Lung (tissue), 12 donors: ENCODE results near the gene STX4. TPM values are rescaled to one million over a fixed set of nuclear protein-coding genes. Genes with fewer than 3 reads are reported as not detected.

Experiments
- ATAC-seq: fragments of 200-7000 bp; cut with Tn5 transposase; one replicate; pipeline ENCODE4 v1.9.1; 2020; ENCODE audit warnings: moderate number of reproducible peaks; ENCODE audit not compliant: insufficient read depth, low FRiP score
- DNase-seq, 3 donors: peaks; one replicate each; pipeline ENCODE4 v3.0.0-alpha.2; 2013 to 2017
- H3K27ac ChIP-seq, 2 donors: one replicate each; pipeline ENCODE4 v1.5.1; 2013; ENCODE audit warnings: mild to moderate bottlenecking in 2 of 2, moderate library complexity in 2 of 2, control low read depth in 1 of 2, inconsistent platforms in 1 of 2, low read depth in 1 of 2, low read length in 1 of 2
- H3K27me3 ChIP-seq, 3 donors: one replicate each; pipeline ENCODE4 v1.5.1; 2013; ENCODE audit warnings: low read length in 2 of 3; ENCODE audit not compliant: control insufficient read depth in 3 of 3, insufficient read depth in 3 of 3
- H3K36me3 ChIP-seq, 4 donors: one replicate each; pipeline ENCODE4 v1.5.1; 2013; ENCODE audit warnings: low read length in 4 of 4, mild to moderate bottlenecking in 1 of 4, moderate library complexity in 1 of 4; ENCODE audit not compliant: control insufficient read depth in 4 of 4, insufficient read depth in 4 of 4
- H3K4me1 ChIP-seq, 5 donors: one replicate each; pipeline ENCODE4 v1.5.1; 2013; ENCODE audit warnings: low read length in 5 of 5, mild to moderate bottlenecking in 2 of 5, moderate library complexity in 1 of 5; ENCODE audit not compliant: control insufficient read depth in 5 of 5, insufficient read depth in 5 of 5
- H3K4me3 ChIP-seq: one replicate; pipeline ENCODE4 v1.5.1; 2013; ENCODE audit warnings: mild to moderate bottlenecking, control low read depth, moderate library complexity
- H3K9ac ChIP-seq, 2 donors: one replicate each; pipeline ENCODE4 v1.5.1; 2013; ENCODE audit warnings: low read length in 2 of 2, control low read depth in 1 of 2; ENCODE audit not compliant: insufficient read depth in 1 of 2
- H3K9me3 ChIP-seq, 4 donors: one replicate each; pipeline ENCODE4 v1.5.1; 2013; ENCODE audit warnings: low read length in 3 of 4, mild to moderate bottlenecking in 1 of 4, moderate library complexity in 1 of 4; ENCODE audit not compliant: control insufficient read depth in 4 of 4, insufficient read depth in 3 of 4
- WGBS, 2 donors: extraction: QIAGEN DNeasy Blood & Tissue Kit; methylation state at CpG; one replicate each; pipeline ENCODE4 v1.1.7; 2013; 5-methylcytosine and 5-hydroxymethylcytosine counted together
- polyA plus RNA-seq, 2 donors: library from polyadenylated mRNA; stranded (reverse); fragments of 200-250 nt; gene quantifications; one replicate each; pipeline ENCODE4 v1.2.1, GENCODE V29; 2013
- total RNA-seq, 2 donors: library from RNA; depleted of rRNA in 1 of 2; stranded (reverse); fragments of >200 nt in 1 of 2; gene quantifications; one replicate each; pipeline ENCODE4 v1.2.1, GENCODE V29; 2014 to 2021
- TF ChIP-seq, protein P1 (sequence below): IDR thresholded peaks from 2 replicates; pipeline ENCODE4 v1.5.1; 2012; ENCODE audit warnings: mild to moderate bottlenecking; ENCODE audit errors: control extremely low read depth, extremely low read depth
- donor health status: control.
- donor health status: control.
- donor health status: Bipolar disorder and iron deficiency.
- donor health status: healthy.
- donor health status: DM: yes; HTN: yes; CAD: no.

Gene STX4
- total and polyA plus RNA-seq, 4 donors: 41.6 to 98.3 (median 85.7) TPM

DNA sequence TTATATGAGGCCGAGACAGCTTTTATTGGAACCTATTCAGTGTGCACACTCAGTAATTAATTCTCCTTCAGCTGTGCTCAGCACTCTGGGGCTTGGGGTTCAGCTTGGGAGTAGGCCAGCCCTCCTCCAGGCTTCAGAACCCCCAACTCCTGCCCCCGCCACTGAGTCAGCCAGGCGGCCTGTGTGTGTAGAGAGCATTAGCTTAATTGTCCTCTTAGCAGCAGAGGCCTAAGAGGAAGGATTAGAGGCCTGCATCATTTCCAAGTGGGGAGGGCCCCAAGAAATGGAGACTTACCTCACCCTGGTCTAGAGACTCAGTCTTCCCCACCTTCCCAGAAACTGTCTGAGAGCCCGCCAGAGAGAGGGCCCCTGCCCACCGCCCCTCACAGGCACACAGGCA lies 54.6 kb downstream of the STX4 start:
- DNase-seq (no peak), ATAC-seq (no peak)
- TF ChIP-seq, protein P1, sequence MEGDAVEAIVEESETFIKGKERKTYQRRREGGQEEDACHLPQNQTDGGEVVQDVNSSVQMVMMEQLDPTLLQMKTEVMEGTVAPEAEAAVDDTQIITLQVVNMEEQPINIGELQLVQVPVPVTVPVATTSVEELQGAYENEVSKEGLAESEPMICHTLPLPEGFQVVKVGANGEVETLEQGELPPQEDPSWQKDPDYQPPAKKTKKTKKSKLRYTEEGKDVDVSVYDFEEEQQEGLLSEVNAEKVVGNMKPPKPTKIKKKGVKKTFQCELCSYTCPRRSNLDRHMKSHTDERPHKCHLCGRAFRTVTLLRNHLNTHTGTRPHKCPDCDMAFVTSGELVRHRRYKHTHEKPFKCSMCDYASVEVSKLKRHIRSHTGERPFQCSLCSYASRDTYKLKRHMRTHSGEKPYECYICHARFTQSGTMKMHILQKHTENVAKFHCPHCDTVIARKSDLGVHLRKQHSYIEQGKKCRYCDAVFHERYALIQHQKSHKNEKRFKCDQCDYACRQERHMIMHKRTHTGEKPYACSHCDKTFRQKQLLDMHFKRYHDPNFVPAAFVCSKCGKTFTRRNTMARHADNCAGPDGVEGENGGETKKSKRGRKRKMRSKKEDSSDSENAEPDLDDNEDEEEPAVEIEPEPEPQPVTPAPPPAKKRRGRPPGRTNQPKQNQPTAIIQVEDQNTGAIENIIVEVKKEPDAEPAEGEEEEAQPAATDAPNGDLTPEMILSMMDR: no peak
- H3K4me1 ChIP-seq: peaks cover 0 to under 1% (median 0%) of the 10 kb centered on the region in 5 donors
- no peak overlapping the region for H3K4me3 ChIP-seq
- no peaks in the 10 kb centered on the region for H3K27me3 ChIP-seq
- H3K27ac ChIP-seq: no peak overlapping the region
- peaks cover 0 to 24% (median 2%) of the 10 kb centered on the region in 4 donors for H3K36me3 ChIP-seq
- H3K9me3 ChIP-seq: no peaks in the 10 kb centered on the region
- WGBS, 2 donors: 84 to 88% methylated on average over 5 of the region's 5 CpGs
- H3K9ac ChIP-seq: no peak overlapping the region

DNA sequence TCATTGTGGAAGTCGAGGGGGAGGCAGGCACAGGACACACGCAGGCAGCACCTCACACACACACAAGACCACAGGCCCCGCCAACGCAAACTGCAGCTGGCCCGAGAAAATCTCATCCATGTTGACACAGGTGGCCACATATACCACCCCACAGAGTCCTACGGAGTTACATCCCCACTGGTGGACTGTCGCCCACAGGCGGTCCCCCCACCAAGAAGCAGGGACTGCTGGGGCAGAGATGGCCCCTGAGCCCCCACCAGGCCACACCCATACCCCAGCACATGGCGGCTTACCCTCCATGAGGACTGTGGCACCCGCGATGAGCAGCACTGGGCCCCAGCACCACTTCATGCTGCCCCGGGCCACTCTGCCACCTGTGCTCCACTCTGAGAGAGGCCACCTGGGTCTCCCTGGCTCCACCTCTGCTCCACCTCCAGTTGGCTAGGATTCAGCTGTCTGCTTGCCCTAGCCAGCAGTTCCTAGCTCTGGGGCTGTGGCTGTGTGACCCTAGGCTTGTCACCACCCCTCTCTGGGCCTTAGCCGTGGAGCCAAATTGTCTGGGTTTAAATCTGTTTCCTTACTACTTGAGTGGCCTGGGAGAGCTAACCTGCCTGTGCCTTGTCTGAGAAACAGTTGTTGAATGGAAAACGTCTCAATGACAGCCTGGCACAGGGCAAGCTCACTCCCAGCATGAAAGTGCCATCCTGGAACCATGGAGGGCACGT lies 55.3 kb downstream of the STX4 start, which contains the start of gene PRSS53:
Gene PRSS53 (minus strand): TSS at position 485 of the 725 bp plus-strand sequence. CDS start 134 bp downstream, at position 351.
- H3K9ac ChIP-seq: no peak within 1 kb of the TSS
- WGBS, 2 donors: 86 to 93% methylated on average over 12 to 15 of the region's 15 CpGs
- no peak for DNase-seq

DNA sequence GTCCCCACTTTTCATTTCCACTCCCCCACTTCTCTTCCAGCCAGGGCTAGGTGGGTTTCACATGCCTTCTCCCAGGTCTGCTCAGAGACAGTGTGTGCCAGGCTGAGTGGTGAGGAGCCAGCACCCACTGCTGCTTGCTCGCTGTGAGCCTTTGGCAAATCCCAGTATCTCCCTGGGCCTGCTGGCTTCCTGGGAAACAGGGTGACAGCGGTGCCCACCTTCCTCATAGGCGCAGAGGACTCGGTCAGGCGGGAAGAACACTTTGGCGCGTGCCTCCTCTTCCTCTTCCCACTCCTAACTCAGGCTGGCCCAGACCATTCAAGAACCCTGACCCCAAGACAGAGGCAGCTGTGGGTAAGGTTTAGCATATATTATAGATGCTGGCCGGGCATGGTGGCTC lies 55.8 kb downstream of the STX4 start:
- TF ChIP-seq, protein P1: no peak
- peaks cover 0 to 22% (median 2%) of the 10 kb centered on the region in 4 donors for H3K36me3 ChIP-seq
- WGBS, 2 donors: 89 to 95% methylated on average over 8 of the region's 8 CpGs

More for the DNA sequence above, 55.3 kb downstream of the STX4 start, which contains the start of gene PRSS53:
- no peak for ATAC-seq
- no peaks in the 10 kb centered on the region for H3K27me3 ChIP-seq
- peaks cover 0 to 24% (median 2%) of the 10 kb centered on the region in 4 donors for H3K36me3 ChIP-seq
- peaks cover 0 to 4% (median 3%) of the 10 kb centered on the region in 5 donors for H3K4me1 ChIP-seq
- TF ChIP-seq, protein P1: no peak
- no peaks in the 10 kb centered on the region for H3K9me3 ChIP-seq
- no peak within 1 kb of the TSS for H3K27ac ChIP-seq
- H3K4me3 ChIP-seq: no peak within 1 kb of the TSS

More for the DNA sequence above, 55.8 kb downstream of the STX4 start:
- H3K4me1 ChIP-seq: peaks cover 0 to 4% (median 3%) of the 10 kb centered on the region in 5 donors
- no peak overlapping the region for H3K9ac ChIP-seq
- DNase-seq: no peak
- H3K4me3 ChIP-seq: no peak overlapping the region
- no peaks in the 10 kb centered on the region for H3K9me3 ChIP-seq
- H3K27me3 ChIP-seq: no peaks in the 10 kb centered on the region
- ATAC-seq: no peak
- H3K27ac ChIP-seq: no peak overlapping the region

Other genes starting within 250 kb of the STX4 start
- 10 to 100 TPM; 10.1 to 16.3 TPM for gene ZNF629, start 246.4 kb upstream of the STX4 start, total RNA-seq
- 1 to 10 TPM; 5.7 to 8.0 TPM for gene ZNF629, start 246.4 kb upstream of the STX4 start, polyA plus RNA-seq
- 10 to 100 TPM; 25.7 to 30.9 TPM for gene BCL7C, start 139.5 kb upstream of the STX4 start, total RNA-seq
- 10 to 100 TPM; 18.2 to 51.8 TPM for gene BCL7C, start 139.5 kb upstream of the STX4 start, polyA plus RNA-seq
- gene CTF1, start 136.9 kb upstream of the STX4 start, total RNA-seq: 1 to 10 TPM; 4.7 to 9.8 TPM
- gene CTF1, start 136.9 kb upstream of the STX4 start, polyA plus RNA-seq: 1 to 10 TPM; 3.3 to 5.6 TPM
- gene FBXL19, start 110.0 kb upstream of the STX4 start, total RNA-seq: 10 to 100 TPM; 10.6 to 17.3 TPM
- 10 to 100 TPM; 10.3 to 15.8 TPM for gene FBXL19, start 110.0 kb upstream of the STX4 start, polyA plus RNA-seq
- gene ORAI3, start 84.5 kb upstream of the STX4 start, total RNA-seq: 10 to 100 TPM; 23.9 to 27.4 TPM
- 10 to 100 TPM; 20.2 to 23.3 TPM for gene ORAI3, start 84.5 kb upstream of the STX4 start, polyA plus RNA-seq
- 10 to 100 TPM in 1 of 2 donors, 1 to 10 TPM in 1; 7.4 to 22.0 TPM for gene SETD1A, start 75.8 kb upstream of the STX4 start, total RNA-seq
- 10 to 100 TPM in 1 of 2 donors, 1 to 10 TPM in 1; 8.7 to 13.1 TPM for gene SETD1A, start 75.8 kb upstream of the STX4 start, polyA plus RNA-seq
- 10 to 100 TPM in 1 of 2 donors, 1 to 10 TPM in 1; 6.2 to 34.5 TPM for gene HSD3B7, start 48.4 kb upstream of the STX4 start, total RNA-seq
- gene HSD3B7, start 48.4 kb upstream of the STX4 start, polyA plus RNA-seq: 10 to 100 TPM; 20.2 to 21.1 TPM
- gene STX1B, start 22.9 kb upstream of the STX4 start, total RNA-seq: under 1 TPM; 0.17 to 0.64 TPM
- gene STX1B, start 22.9 kb upstream of the STX4 start, polyA plus RNA-seq: under 1 TPM; 0.33 to 0.49 TPM
- 10 to 100 TPM in 1 of 2 donors, 1 to 10 TPM in 1; 4.0 to 13.2 TPM for gene ZNF668, start 40.7 kb downstream of the STX4 start, total RNA-seq
- 10 to 100 TPM; 10.7 TPM for gene ZNF668, start 40.7 kb downstream of the STX4 start, polyA plus RNA-seq
- gene ZNF646, start 40.9 kb downstream of the STX4 start, total RNA-seq: 10 to 100 TPM; 12.7 to 20.5 TPM
- gene ZNF646, start 40.9 kb downstream of the STX4 start, polyA plus RNA-seq: 10 to 100 TPM in 1 of 2 donors, 1 to 10 TPM in 1; 8.4 to 12.2 TPM
- 1 to 10 TPM; 1.4 to 2.2 TPM for gene PRSS53, start 55.4 kb downstream of the STX4 start, total RNA-seq
- gene PRSS53, start 55.4 kb downstream of the STX4 start, polyA plus RNA-seq: 1 to 10 TPM; 1.6 to 2.3 TPM
- 10 to 100 TPM; 49.4 to 74.3 TPM for gene VKORC1, start 61.2 kb downstream of the STX4 start, total RNA-seq
- gene VKORC1, start 61.2 kb downstream of the STX4 start, polyA plus RNA-seq: 100 to 1,000 TPM in 1 of 2 donors, 10 to 100 TPM in 1; 66.8 to 118 TPM
- 10 to 100 TPM; 20.3 to 47.6 TPM for gene BCKDK, start 74.8 kb downstream of the STX4 start, total RNA-seq
- gene BCKDK, start 74.8 kb downstream of the STX4 start, polyA plus RNA-seq: 10 to 100 TPM; 16.2 to 61.8 TPM
- gene KAT8, start 84.1 kb downstream of the STX4 start, total RNA-seq: 10 to 100 TPM; 53.0 to 68.2 TPM
- 10 to 100 TPM; 53.5 to 73.2 TPM for gene KAT8, start 84.1 kb downstream of the STX4 start, polyA plus RNA-seq
- gene PRSS8, start 102.2 kb downstream of the STX4 start, total RNA-seq: 100 to 1,000 TPM in 1 of 2 donors, 10 to 100 TPM in 1; 84.4 to 127 TPM
- gene PRSS8, start 102.2 kb downstream of the STX4 start, polyA plus RNA-seq: 10 to 100 TPM; 83.2 to 95.3 TPM
- 1 to 10 TPM in 1 of 2 donors, under 1 TPM in 1; 0.43 to 4.2 TPM for gene PRSS36, start 116.5 kb downstream of the STX4 start, total RNA-seq
- 1 to 10 TPM; 2.6 to 3.6 TPM for gene PRSS36, start 116.5 kb downstream of the STX4 start, polyA plus RNA-seq
- 100 to 1,000 TPM; 110 to 272 TPM for gene FUS, start 146.6 kb downstream of the STX4 start, total RNA-seq
- 100 to 1,000 TPM; 237 to 248 TPM for gene FUS, start 146.6 kb downstream of the STX4 start, polyA plus RNA-seq
- 10 to 100 TPM; 24.1 to 77.8 TPM for gene PYCARD, start 169.2 kb downstream of the STX4 start, total RNA-seq
- 100 to 1,000 TPM in 1 of 2 donors, 10 to 100 TPM in 1; 62.3 to 119 TPM for gene PYCARD, start 169.2 kb downstream of the STX4 start, polyA plus RNA-seq
- gene TRIM72, start 180.6 kb downstream of the STX4 start, total RNA-seq: under 1 TPM in 1 of 2 donors, not detected in 1; 0.09 TPM
- under 1 TPM; 0.02 to 0.03 TPM for gene TRIM72, start 180.6 kb downstream of the STX4 start, polyA plus RNA-seq
- gene PYDC1, start 183.6 kb downstream of the STX4 start, total RNA-seq: not detected
- gene PYDC1, start 183.6 kb downstream of the STX4 start, polyA plus RNA-seq: not detected
- 10 to 100 TPM; 11.0 to 56.2 TPM for gene ITGAM, start 226.4 kb downstream of the STX4 start, total RNA-seq
- gene ITGAM, start 226.4 kb downstream of the STX4 start, polyA plus RNA-seq: 10 to 100 TPM in 1 of 2 donors, 1 to 10 TPM in 1; 9.2 to 84.0 TPM